Prostate gland (tissue), 2 donors: ENCODE data around the gene PARP1.

Source experiments
- CTCF ChIP-seq, 4 experiments: fragments of 200-600 bp in 2 of 4; fragments of 450-650 bp in 2 of 4; sonication (generic) in 2 of 4; IDR thresholded peaks; 1 replicate in 3 of 4; 2 replicates in 1 of 4; pipeline ENCODE4 v1.5.1; 2016 to 2019; ENCODE audit warnings: antibody characterized with exemption in 4 of 4, mild to moderate bottlenecking in 2 of 4, moderate library complexity in 2 of 4
- POLR2A ChIP-seq: fragments of 450-650 bp; IDR thresholded peaks from one replicate; pipeline ENCODE4 v1.6.1; 2016; ENCODE audit warnings: antibody characterized with exemption, mild to moderate bottlenecking
- POLR2AphosphoS5 ChIP-seq: sonication (generic); formaldehyde crosslinking; IDR thresholded peaks from one replicate; pipeline ENCODE4 v1.6.1; 2017; ENCODE audit warnings: antibody characterized with exemption

- no peak for TF ChIP-seq CTCF (IDR thresholded peaks at IDR 0.05)
- TF ChIP-seq POLR2A: no peak
- no peak for TF ChIP-seq POLR2AphosphoS5
Observed at GRCh38 chr1:226327761-226328162, 80.1 kb downstream of the PARP1 start.
